Activated naive CD4-positive, alpha-beta T cell treated with anti-CD3 and anti-CD28 coated beads, Interleukin-2, amount 50 U/mL, for 16 hours (primary cell): ENCODE measurements around the gene UCK2.
A peak's percentile ranks its signal among the peaks of the same experiment; 100 is the strongest.
"Not testable (repeated sequence)": the region's sequence is repeated elsewhere in the genome, so short reads cannot be mapped to it uniquely, and the experiment has no call there.

ENCODE experiments used
- DNase-seq: peaks from one replicate; pipeline ENCODE4 v3.0.0-alpha.2; 2020

The UCK2 gene

DNA sequence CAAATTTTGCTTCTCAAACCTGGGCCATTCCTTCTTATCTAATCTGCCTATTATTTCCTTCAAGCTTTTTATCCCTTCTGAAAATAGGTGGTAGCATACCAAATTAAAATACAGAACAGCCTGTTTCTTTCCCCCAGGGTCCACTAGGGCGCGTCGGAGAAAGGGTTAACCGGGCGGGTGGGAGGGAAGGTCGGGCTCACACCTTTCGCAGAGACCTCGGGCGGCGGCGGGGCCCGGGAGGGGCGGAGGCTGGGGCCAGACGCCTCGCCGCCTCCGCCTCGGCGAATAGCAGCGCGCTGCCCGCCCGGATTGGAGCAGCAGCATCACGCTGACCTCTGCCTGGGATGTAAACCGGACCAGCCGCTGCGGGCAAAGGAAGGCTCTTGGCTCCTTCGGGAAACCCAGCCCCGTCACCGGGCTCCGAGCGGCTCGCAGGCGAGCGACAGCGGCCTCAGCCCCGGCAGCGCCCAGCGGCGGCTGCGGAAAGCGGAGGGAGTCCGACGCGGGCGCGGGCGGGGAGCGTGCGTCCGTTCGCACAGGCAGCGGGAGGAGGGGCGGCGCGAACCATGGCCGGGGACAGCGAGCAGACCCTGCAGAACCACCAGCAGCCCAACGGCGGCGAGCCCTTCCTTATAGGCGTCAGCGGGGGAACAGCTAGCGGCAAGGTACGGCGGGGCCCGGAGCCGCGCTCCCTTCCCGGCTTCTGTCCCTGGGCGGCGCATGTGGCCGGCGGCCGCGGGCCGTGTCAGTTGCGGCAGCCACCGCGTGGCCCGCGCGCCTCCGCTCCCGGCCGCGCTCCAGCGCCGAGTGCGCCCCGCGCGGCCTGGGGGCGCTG is at the start of gene UCK2:
UCK2 (plus strand) TSS at position 347 of the 835 bp plus-strand sequence; CDS start at position 567, 220 bp downstream.
- peak; percentile 69 for DNase-seq

DNA sequence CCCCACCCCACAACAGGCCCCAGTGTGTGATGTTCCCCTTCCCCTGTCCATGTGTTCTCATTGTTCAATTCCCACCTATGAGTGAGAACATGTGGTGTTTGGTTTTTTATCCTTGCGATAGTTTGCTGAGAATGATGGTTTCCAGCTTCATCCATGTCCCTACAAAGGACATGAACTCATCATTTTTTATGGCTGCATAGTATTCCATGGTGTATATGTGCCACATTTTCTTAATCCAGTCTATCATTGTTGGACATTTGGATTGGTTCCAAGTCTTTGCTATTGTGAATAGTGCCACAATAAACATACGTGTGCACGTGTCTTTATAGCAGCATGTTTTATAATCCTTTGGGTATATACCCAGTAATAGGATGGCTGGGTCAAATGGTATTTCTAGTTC is 49.2 kb upstream of the UCK2 start:
- DNase-seq: not testable (repeated sequence)

DNA sequence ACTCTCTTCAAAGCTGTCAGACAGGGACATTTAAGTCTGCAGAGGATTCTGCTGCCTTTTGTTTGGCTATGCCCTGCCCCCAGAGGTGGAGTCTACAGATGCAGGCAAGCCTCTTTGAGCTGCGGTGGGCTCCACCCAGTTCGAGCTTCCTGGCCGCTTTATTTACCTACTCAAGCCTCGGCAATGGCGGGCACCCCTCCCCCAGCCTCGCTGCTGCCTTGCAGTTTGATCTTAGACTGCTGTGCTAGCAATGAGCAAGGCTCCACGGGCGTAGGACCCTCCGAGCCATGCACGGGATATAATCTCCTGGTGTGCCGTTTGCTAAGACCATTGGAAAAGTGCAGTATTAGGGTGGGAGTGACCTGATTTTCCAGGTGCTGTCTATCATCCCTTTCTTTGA is 43.9 kb upstream of the UCK2 start:
- not testable (repeated sequence) for DNase-seq

DNA sequence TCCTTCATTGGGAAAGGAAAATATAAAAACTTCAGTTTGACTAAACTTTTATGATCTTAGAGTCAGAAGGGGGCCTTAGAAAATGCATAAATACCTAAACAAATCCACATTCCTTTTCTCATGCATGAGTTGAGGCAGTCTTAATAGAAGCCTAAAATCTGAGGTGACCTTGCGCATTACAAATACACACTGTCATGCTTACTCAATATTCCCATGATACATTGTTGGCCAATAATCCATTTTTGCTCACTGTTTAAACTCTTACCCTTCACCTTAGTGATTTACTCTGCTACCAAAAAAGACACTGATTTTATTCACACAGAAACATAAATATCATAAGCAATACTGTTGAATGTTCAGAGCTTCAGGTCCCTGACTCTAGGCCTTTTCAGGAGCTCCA is 39.7 kb upstream of the UCK2 start:
- DNase-seq: no peak

DNA sequence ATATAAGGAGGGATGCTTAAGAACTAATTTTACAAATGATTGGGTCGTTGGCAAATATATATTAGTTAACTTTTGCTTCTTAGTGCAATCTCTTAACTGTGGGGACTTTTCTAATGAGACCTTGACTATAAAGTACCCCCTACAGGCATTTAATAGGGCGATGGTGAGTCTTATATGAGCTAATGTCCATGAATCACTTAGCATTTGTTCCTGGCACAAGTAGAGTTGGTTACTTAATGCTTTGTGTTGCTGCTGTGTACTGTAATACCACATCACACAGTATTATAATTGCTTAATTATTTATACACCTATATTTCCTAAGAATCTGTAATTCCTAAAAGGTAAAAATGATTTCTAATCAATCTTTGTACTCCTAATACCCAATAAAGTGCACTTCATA is 33.5 kb upstream of the UCK2 start:
- no peak for DNase-seq

DNA sequence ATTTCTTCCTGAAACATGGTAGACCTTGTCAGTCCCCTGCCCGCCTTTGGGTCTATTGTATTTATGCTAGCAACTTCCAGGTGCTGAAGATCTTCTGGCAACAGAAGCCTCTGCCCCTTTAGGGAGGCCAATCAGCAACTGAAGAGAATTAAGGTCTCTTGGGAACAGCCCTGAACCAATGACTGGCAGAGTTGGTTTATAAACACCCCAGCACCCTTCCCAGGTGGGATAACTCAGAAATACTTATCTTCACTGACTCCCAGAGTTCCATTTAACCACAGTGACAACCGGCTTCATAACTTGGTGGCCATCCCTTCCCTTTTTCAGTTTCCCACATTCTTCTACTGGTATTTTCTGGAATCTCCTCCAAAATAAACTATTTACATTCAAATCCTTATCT is 31.5 kb upstream of the UCK2 start:
- no peak for DNase-seq

DNA sequence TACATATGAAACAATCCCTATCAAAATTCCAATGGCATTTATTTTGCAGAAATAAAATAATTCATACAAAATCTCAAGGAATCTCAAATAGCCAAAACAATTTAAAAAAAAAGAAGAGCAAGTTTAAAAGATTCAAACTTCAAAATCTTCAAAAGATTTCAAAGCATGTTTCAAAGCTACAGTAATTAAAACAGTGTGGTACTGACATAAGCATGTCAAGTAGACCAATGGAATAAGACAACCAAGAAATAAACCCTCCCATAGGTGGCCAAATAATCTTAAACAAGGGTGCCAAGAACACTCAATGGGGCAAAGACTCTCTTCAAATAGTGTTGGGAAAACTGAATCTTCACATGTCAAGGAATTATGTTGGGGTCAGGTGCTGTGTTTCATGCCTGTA is 28.0 kb upstream of the UCK2 start:
- no peak for DNase-seq

DNA sequence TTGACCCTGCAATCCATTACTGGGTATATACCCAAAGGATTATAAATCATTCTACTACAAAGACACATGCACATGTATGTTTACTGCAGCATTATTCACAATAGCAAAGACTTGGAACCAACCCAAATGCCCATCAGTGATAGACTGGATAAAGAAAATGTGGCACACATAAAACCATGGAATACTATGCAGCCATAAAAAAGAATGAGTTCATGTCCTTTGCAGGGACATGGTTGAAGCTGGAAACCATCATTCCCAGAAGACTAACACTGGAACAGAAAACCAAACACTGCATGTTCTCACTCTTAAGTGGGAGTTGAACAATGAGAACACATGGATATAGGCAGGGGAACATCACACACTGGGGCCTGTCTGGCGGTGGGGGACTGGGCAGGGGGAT is 22.9 kb upstream of the UCK2 start:
- DNase-seq: not testable (repeated sequence)

DNA sequence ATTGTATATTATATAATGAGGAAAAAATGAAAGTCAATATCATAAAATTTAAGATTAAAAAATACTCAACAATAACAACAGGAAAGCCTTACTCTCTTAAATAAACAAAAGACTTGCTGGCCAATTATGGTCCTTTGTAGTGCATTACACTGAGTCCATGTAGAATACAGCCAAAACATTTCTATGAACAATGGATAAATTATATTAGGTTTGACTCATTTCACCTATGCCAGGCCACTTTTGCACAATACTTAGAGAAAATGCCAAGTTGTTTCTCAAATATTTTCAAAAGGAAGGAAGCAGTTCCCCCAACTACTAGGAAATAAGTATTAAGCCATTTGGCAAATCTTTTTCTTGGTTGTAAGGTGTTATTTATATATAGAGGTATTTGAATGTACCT is 19.8 kb upstream of the UCK2 start:
- no peak for DNase-seq

DNA sequence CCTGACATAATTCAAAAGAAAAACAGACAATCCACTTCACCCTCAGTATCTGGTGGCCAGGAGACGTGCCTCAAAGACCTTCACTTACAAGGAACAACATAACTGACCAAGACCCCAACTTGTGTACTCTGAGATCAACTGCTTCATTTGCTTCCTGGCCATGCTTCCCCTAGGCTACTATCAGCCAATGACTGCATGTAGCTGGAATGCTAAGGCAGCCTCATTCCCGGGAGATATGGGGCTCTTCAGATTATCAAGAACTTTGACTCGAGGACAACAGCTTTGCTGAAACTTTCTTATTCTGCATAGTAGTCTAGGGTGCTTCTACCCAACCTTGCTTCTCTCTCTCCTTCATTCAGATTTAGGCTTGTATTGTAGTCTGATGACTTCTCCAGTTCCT is 11.7 kb upstream of the UCK2 start:
- DNase-seq: no peak

DNA sequence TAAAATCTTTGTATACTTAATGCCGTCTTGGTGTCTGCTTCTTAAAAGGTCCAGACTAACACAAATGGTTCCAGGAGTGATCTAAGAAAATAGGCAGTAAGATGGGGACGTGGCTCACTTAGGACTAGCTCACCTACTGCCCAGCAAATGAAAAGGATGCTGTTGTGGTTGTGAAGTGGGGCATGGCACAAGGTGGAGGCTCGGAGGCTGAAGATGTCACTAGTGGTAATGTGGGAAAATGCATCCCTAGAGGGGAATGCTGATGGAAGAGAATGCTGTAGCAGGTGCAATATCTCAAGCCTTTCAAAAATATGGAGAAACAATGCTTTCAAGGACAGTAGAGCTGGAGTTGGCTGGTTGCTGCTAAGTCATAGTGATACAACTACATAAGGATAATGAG is 11.3 kb upstream of the UCK2 start:
- DNase-seq: no peak

DNA sequence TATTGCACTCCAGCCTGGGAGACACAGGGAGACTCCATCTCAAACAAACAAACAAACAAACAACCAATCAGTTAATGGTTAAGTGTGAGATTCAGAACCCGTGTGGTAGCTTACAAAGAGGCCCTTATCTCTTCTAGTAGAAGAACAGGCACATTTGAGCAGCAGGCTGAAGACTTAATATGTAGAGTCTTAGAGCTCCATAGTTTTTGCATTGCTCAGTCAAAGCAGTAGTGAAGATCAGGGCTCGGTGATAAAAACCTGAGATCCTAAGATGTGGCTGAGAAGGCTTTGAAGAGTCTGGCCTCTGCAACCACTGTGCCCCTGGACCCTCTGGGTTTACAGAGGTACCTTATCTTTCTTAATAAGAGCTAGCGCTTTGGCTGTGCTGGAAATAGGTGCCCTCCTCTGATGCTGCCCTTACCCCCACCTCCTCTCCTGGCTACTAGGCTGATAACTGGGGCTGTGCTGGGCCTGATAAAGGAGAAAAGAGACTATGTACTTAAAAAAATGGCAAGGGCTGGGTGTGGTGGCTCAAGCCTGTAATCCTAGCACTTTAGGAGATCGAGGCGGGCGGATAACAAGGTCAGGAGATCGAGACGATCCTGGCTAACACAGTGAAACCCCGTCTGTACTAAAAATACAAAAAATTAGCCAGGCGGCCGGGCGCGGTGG is 10.5 kb upstream of the UCK2 start:
- DNase-seq: no peak

DNA sequence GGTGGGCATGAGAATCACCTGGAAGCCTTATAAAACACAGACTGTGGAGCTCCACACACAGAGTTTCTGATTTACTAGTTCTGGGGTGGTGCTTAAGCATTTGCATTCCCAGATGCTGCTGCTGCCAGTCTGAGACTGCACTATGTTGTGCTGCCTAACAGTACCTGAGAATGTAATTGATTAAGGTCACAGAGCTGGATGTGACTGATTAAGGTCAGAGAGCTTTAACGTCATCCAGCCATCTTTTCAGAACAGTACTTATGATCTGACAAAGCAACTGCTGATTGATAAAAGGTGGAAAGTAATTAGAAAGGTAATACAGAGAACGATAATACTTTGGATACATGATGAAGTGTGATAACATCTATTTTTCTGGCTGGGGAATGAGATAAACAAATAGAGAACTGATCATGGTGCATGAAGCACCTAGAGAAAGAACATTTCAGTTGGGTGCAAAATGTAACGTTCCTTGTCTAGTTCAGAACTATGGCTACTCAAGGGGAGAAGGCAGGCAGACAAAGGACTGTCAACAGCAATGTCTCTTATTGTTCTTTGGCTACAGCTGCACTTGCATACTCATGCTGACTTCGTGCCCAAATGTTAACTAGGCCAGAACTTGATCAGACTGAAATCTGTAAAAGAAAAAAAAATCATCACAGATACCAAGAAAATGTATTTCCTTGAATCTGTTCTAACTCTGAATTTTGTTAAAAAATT is 3.7 kb upstream of the UCK2 start:
- DNase-seq: no peak

DNA sequence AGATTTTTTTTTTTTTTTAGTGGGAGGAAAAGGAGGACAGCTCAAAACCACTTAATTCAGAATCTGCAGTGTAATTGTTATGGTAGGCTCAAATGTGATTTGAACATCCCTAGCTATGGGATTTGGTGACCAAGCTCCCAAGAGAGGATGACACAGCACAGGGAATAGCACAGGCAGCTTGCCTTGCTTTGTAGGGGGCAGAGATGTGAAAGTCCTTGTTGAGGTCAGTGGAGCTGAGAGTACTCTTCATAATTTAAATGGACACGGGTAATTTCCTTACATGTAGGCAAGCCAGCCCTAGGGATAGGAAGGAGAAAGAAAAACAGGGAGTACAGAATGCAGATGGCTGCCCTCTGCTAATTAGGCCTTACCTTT is 3.2 kb upstream of the UCK2 start:
- DNase-seq: no peak

DNA sequence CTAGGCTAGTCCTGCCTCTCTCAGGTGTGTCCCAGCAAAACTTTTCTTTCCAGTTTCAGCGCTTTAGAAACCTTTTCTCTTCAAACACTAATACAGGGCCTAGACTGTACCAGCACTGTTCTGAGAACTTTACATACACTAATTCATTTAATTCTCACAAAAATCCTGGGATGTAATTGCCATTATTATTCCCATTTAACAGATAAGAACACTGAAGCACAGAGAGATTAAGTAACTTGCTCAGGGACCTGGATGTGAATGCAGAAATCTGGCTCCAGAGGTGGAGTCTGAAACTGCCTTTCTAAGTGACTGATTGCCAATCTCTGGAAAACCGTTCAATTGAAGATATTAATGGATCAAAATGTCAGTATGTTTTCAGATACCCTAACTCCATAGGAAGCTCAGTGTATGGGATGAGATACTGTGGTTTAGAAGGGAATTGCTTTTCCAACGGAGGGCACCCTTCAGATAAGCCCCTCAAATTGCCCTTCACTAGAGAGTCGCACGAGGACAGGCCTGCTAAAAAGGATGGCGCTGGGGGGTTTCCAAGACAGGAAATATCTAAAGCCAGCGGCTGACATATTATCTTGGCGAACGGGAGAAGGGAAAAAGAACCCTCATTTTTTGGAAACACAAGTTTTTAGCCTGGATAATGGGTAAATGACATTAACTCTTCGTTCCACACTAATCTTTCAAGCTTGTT is 698 bp upstream of the UCK2 start:
- no peak for DNase-seq

DNA sequence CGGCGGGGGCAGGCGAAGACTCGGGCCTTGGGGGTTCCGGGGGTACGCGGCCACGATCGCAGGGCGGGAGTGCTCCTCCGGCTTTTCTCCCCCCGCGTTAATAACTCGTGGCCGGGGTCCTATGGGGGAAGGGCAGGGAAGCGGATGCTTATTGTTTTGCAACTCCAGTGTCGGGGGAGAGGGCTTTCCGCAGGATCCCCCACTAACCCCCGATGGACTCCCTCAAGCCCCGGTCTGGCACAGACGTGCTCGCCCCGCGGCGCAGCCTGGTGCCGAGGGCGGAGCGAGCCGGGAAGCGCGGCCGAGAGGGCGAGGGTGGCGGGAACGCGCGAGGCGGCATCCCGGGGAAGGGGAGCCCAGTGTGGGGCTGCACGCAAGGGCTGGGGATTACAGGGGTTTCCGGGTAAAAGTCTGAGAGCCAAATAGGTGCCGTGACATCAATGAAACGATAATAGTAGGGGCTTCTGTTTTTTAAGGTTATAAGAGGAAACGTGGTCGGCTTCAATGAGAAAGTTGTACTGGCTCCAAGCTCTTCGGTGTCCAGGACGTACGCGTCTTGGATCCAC is 772 bp downstream of the UCK2 start:
- DNase-seq: peak; percentile 62

DNA sequence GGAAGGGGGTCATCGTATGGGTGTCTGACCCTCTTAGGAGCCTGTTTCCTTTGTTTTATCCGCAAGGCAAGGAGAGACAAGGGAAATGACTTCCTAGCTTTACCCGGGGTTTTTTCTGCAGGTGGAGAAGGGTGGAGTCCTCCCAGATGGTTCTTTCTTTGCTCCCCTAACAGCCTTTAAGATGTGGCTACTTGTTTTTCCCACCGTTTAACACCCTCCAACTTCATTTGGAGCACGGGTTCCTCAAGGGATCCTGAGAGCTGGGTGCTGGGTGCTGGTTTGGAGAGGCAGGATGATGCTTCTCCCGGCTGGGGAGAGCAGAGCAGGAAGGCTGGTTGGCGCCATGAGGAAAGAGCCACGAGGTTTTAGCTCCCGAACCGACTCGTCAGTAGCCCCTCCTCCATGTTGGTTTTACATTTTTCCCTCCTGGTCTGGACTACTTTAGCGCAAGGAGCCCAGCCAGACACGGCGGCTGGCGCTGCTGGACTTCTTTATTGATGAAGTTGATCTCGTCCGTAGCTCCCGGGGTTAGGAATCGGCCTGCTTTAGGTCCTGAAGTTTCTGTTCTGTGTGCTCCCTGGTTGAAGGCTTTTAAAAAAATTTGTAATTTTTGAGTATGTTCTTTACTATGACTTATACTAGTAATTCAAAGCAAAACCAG is 1.4 kb downstream of the UCK2 start:
- peak; percentile 14 for DNase-seq

DNA sequence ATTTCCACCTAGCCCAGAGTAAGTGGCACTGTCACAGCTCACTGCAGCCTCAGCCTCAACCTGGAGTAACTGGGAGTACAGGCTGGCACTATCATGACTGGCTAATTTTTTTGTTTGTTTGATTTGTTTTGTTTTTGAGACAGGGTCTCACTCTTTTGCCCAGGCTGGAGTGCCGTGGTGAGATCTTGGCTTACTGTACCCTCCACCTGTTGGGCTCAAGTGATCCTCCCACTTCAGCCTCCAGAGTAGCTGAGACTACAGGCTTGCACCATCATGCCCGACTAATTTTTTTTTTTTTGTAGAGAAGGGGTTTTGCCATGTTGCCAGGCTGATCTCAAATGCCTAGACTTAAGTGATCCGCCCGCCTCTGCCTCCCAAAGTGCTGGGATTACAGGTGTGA is 2.5 kb downstream of the UCK2 start:
- no peak for DNase-seq

DNA sequence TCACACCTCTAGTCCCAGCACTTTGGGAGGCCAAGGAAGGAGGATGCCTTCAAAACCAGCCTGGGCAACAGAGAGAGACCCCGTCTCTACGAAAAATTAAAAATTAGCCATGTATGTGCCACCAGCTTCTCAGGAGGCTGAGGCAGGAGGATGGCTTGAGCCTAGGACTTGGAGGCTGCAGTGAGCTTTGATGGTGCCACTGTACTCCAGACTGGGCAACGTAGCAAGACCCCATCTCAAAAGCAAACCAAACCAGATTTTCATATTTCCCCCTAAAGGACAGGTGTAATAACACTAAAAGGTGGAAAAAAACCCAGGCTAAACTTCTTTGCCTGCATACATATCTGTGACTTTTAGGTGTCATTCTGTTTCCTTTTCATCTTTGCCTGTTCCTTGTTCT is 3.7 kb downstream of the UCK2 start:
- DNase-seq: no peak

DNA sequence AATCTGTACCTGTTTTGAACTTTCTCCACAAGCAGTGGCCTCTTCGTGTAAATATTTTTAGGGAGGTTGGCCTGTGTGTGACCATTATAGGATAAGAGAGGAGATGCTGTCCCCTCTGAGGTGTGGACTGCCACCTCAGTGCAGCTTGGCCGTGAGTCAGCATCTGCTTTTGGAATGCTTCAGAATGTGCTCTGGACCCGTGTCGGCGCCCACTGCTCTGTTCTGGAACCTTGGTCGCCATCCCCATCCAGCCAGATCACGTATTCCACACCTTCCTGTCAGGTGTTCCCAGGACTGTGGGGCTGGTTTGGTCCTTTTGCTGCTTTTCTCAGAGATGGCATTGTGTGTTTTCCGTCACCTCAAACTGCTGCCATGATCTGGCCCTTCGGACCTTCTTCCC is 5.5 kb downstream of the UCK2 start:
- DNase-seq: no peak

DNA sequence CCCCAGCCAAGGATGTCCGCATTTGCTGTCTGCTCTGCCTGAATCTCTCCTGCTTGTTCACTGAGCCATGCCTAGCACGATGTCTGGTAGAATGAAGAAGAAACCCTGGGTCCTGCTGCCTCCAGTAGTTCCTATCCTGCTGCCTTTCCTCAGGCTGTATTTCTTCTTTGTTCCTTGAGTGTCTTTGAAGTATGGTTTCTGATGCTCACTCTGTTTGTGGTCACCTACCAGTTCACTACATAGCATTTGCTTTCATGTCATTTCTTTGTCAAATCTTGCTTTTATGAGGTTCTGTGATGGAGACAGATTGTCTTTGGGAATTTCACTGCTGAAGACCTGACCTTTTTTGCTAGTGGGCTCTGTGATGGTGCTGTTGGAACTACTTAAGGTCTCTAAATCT is 5.9 kb downstream of the UCK2 start:
- DNase-seq: no peak

DNA sequence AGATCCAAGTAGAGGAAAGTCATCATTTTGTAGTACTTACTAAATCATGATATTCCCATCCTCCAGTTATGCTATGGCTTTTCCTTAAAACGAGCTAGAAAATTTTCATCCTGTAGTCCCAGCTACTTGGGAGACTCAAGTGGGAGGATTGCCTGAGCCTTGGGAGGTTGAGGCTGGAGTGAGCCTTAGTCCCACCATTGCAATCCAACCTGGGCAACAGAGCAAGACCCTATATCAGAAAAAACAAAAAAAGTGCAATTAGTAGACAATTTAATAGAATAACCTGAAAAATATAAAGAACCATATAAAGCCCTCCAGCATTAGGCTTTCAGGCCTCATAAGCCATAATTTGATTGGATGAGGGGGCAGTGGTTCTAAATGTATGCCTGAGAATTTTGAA is 6.8 kb downstream of the UCK2 start:
- no peak for DNase-seq
